ENCODE results near the gene C11orf68.

The C11orf68 gene

DNA sequence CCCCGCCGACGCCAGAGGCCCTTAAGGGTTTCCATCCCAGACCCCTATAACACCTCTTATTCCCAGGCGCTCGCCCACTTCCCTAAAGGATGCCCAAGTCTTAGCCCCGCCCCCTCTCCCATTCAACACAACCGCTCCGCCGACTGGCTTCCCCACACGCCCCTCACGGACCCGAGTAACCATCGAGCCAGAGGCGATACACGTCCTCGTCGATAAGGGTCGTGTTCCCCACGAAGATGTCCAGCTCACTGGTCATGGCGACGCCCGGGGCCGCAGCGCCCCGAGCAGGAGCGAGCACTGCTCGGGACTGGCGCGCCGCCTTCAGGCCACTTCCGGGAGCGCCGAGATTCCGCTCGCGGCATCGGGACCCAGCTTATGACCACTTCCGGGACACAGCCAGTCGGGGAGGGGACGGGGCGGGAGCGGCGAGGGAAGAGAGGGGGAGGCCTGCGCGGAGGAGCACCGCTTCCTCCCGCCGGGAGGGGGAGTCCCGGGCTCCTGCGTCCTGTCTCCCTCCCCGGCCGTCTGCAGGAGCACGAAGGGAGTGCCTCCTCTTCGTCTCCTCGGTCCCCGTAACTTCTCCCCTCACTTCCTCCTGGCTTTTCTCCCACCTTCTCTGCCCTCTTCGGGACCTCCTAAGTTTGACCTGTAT is 30.6 kb downstream of the C11orf68 start, which contains the start of gene FIBP:
FIBP (minus strand) TSS at position 309 of the 652 bp plus-strand sequence; CDS start at position 256, 53 bp downstream.
- peak; percentile 96 for DNase-seq

DNA sequence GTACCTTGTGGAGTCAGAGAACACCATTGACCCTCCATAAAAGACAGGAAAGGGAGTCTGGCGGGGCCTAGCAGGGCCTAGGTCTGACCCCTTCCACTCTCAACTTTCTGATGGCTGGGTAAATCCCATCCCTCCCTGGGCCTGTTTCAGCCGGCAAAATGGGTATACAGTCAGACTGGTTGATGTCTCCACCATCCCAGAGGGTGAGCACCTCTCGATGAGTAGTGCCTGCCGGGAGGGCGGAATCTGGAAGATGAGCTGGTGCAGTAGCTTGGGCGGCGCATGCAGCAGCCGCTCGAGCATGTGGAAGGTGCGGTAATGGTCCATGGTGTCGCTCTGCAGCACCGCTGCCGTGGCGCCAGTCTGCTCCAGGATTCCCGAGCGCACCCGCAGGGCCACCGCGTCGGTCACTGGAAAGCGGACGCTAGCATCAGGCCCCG is 31.1 kb downstream of the C11orf68 start:
- no peak for DNase-seq

DNA sequence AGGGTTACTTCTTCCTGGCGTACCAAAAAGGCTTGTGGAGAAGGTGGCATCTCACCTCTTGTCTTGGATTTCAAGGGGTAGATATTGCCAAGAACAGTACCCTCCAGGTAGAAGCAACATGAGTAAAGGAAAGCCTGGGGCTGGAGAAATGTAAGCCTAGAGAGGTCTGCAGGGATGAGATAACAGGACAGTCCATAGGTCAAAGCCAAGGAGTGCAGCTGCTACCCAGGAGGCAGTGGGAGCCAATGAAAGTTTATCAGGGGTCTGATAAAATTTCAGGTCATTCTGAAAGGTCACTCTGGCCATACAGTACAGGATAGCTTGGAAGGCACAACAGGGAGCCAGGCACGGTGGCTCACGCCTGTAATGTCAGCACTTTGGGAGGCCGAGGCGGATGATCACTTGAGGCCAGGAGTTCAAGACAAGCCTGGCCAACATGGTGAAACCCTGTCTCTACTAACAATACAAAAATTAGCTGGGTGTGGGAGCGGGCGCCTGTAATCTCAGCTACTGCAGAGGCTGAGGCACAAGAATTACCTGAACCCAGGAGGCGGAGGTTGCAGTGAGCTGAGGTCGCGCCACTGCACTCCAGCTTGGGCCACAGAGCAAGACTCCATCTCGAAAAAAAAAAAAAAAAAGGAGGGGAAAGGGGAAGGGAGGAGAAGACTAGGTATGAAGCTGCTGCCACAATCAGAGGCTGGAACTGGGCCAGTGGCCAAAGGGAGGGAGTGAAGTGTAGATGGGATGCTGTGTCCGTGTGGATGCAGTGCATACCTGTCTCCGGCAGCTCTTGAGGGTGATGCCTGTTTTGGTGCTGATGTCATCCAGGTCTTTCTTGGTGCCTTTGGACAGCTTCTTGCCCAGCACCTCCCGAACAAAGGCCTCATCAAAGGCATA is 31.8 kb downstream of the C11orf68 start:
- no peak for DNase-seq

DNA sequence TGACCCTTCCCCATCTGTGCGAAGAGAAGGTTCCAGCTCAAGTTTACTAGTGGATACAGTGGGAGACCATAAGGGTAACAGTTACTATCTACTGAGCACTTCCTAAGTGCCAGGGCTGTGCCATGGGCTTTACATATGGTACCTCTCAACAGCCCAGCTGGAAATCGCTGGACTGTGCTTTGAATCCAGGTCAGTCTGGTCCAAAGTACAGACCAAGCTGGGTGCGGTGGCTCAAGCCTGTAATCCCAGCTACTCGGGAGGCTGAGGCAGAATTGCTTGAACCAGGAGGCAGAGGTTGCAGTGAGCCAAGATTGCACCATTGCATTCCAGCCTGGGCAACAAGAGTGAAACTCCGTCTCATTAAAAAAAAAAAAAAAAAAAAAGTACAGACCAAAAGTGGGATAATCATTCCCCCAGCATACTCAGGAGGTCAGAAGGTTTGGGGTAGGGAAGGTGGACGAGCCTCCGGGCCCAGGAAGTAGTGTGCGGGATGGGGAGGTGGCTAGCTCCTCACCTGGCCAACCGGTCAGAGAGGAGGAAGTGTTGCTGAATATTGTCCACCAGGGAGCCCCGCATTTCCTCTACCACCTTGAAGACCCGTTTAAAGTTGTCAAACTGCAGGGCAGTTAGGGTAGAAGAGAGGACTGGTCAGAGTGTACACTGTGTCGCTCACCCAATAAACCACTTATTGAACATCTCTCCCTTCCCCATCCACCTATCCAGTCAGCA is 32.9 kb downstream of the C11orf68 start:
- DNase-seq: no peak

DNA sequence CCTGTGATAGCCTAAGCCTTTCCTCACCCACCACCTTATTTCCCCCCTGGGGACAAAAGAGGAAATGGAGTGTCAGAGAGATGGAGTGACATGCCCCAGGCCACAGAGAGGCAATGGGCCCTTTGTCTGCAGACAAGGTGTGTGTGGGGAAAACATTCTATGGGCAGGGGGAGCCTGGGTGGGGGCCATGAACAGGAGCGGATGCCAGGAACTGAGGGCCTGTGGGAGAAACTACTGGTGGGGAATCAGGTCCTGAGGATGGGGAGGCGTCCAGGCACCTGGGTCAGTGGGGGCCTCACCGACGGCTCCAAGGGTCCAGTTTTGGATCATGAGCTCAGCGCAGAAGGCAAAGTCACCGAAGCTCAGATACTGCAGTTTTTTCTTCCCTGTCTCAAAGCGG is 33.6 kb downstream of the C11orf68 start:
- no peak for DNase-seq

DNA sequence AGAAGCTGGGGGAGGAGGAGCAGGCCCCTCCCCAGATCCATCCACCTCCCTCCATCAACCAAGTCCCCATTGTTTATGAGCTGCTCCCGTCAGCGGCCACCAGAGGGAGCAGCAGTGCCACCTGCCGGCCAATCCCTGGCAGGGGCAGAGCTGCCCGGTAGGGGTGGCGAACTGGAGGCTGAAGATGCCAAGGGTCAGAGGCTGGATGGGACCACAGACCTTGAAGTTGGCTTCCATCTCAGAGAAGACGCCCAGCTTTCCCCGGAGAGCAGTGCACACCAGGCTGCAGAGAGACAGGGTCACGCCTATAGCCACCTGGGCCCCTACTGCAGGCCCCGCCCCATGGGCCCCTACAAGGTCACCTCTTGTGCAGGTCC is 34.2 kb downstream of the C11orf68 start:
- DNase-seq: peak; percentile 87

DNA sequence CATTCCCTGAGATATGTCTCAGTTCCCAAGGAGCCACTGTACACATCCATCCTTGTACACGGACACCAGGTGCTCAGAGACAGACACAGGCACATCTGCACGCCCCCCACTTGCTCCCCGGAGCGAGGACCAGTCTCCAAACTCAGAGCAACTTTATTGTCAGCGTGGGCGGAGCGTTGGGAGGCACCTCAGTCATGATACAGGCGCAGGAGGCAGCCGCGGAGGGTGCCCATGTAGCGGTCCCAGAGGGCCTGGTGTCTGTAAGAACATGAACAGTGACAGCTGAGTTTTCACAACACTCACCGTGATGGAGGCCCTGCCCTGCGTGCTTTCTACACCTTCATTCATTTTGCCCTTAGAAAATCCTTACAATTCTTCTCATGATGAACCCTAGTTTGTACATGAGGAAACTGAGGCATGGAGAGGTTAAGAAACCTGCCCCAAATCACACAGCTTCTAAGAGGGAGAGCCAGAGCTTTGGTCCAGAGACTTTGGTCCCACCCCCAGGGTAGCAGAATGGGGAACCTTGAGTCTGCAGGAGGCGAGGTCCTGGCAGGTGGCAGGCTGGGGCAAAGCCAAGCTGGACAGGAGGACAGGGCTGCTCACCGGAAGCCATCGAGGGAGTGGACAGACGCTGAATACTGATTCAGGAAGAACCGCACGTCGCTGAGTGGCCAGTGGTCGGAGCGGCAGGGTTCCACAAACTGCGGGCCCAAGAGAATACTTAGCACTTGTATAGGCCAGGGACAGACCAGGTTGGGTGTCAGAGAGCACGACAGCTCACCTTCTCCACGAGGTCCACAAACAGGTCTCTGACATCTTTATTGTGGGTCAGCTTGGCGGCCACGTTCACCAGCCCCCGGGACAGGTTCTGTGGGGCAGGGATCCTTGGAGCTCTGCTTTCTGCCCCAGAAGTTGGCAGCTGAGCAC is 34.8 kb downstream of the C11orf68 start:
- no peak for DNase-seq

DNA sequence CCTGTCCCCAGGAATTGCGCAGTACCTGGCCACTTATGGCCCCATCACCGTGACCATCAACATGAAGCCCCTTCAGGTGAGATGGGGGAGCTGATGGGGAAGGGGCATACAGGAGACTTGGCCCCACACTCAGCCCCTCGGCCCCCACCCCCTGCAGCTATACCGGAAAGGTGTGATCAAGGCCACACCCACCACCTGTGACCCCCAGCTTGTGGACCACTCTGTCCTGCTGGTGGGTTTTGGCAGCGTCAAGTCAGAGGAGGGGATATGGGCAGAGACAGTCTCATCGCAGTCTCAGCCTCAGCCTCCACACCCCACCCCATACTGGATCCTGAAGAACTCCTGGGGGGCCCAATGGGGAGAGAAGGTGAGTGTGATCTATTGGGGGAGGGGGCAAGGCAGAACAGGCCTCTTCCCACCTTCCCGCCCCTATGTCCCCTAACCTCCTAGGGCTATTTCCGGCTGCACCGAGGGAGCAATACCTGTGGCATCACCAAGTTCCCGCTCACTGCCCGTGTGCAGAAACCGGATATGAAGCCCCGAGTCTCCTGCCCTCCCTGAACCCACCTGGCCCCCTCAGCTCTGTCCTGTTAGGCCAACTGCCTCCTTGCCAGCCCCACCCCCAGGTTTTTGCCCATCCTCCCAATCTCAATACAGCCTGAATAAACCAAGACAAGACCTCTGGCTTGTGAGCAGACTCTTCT is 35.7 kb downstream of the C11orf68 start:
- DNase-seq: no peak

DNA sequence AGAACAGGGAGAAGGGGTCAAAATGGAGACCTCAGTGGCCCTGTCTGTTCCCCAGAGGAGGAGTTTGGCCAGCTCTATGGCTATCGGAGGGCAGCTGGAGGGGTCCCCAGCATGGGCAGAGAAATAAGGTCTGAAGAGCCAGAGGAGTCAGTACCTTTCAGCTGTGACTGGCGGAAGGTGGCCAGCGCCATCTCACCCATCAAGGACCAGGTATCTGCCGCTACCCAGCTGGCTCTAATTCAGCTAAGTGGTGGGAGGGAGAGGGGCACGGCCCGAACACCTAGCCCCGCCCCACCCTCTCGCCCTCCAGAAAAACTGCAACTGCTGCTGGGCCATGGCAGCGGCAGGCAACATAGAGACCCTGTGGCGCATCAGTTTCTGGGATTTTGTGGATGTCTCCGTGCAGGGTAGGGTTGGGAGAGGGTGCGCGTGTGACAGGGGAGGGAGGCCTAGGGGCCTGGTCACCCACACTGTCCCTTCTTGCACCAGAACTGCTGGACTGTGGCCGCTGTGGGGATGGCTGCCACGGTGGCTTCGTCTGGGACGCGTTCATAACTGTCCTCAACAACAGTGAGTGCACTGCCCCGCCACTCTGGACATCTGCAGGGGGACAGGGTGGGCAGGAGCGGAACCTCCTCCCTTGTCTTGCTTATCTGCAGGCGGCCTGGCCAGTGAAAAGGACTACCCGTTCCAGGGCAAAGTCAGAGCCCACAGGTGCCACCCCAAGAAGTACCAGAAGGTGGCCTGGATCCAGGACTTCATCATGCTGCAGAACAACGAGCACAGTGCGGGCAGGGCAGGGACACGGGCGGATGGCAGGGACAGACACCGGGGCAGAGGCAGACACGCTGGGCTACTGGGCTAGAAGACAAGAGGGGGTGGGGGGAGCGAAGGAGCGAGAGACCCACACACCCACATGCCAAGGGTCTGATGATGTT is 36.5 kb downstream of the C11orf68 start:
- DNase-seq: no peak

DNA sequence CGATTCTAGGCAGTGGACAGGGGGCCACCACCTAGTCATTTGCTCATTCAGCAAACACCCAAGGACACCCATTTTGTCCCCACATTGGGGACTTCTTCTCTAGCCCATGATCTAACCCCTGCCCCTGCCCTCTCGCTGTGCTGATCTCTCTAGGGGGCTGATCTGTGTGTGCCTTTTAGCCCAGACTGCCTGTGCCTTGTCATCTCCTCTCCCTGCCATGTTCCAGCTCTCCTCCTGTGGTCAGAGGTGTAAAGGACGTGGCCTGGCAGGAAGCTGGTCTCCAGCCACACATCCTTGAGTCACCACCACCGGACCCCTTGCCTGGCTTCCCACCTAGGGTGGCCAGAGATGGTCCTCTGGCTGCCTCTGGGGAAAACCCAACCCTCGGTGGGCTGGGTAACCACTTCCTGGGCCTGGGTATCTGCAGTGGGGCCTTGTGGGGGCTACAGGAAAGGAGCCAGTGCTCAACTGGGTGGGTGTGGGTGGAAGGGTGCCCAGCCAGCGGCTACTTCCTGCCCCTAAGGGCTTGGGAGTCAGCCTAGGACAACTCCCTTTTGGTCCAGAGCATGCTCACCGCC is 37.9 kb downstream of the C11orf68 start:
- DNase-seq: no peak

DNA sequence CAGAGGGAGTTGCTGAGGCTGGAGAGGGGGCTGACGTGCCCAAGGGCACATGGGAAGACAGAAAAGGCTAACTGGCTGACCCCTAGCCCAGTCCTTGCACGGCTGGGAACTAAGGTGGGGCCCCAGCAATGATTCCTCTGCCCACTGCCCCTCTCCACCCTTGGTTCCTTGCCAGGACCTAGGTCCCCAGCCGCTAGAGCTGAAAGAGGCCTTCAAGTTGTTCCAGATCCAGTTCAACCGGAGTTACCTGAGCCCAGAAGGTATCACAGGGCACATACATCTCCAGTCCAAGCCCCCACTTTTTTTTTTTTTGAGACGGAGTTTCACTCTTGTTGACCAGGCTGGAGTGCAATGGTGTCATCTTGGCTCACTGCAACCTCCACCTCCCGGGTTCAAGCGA is 38.8 kb downstream of the C11orf68 start:
- DNase-seq: no peak

DNA sequence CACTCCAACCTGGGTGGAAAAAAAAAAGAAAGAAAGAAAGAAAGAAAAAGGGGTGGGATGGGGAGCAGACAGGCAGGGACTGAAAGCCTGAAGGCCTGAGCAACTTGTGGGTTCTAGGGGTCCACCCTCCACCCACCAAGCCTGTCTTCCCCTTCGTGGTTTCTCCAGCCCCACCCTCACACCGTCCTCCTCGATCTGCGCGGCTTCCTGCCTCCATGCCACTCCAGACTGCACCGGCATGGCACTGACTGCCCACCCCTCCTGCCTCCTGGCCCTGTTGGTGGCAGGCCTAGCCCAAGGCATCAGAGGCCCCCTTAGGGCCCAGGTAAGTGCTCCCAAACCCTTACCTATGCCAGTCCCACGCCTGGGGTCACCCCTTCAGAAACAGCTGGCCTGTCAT is 39.2 kb downstream of the C11orf68 start, which contains the start of gene CTSW:
CTSW (plus strand) TSS at position 221 of the 400 bp plus-strand sequence; CDS start at position 239, 18 bp downstream.
- DNase-seq: peak; percentile 64

DNA sequence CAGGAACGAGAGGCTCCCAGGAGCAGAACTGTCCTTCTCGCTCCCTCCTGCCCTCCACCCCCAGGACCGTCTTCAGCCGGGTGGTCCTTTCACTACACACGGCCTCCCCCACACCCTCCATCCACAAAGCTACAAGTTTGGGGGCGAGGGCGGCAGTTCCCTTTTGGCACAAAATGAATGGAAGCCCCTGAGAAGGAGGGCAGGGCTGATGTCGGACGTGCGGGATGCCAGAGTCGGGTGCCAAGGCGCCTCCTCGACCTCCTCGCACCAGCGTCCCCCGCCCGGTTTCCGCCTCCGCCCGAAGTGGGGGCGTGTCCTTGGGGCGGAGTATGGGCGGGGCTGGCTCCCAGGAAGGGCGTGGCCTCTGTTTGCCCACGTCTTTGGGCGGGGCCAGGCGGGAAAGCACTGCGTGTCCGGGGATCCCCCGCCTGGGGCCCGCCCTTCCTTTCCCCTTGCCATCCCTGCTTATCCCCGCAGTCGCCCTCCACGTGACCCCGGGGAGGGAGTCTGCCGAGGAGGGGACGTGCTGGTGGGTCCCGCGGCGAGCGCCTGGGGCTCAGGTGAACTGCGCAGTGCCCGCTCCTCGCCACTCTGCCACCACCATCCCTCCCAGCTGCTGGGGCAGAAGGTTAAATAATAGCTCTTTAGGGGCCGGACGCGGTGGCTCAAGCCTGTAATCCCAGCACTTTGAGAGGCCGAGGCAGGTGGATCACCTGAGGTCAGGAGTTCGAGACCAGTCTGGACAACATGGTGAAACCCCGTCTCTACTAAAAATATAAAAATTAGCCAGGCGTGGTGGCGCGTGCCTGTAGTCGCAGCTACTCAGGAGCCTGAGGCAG is 45.3 kb downstream of the C11orf68 start:
- DNase-seq: peak; percentile 97

DNA sequence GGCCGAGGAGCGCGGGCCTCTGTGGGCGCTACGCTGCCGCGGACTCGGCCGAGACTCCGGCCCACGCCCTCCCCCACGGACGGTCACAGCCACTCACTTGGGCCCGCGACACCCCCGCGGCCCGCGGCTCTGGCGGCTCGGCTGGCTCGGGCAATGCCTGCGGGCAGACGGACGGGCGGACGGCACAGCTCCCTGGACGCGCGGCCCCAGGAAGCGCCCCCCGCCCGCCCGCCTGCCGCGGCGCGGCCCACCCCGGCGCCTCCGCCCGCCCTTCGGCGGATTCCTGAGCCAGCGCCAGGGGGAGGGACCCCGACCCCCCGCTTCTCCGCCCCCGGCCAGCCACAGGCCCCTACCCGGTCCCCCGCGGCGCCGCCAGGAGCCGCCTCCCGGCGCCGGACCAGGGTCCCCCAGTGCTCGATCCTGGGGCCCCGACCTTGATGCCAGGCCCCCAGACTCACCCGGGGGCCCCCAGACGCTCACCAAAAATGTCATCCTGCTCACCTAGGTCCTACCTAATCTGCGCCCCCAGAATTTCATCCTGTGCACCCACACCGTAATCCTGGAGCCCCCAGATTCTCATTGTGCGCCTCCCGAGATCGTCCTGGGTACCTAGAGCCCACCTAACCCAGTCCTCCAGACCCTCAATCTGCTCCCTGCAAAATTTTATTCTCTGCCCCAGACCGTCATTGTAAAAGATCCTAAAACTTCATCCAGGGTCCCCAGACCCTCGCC is 46.1 kb downstream of the C11orf68 start, which contains the start of gene EFEMP2:
EFEMP2 (minus strand) TSS at position 215 of the 732 bp plus-strand sequence. CDS start 446 bp downstream, outside the sequence.
- DNase-seq: no peak

DNA sequence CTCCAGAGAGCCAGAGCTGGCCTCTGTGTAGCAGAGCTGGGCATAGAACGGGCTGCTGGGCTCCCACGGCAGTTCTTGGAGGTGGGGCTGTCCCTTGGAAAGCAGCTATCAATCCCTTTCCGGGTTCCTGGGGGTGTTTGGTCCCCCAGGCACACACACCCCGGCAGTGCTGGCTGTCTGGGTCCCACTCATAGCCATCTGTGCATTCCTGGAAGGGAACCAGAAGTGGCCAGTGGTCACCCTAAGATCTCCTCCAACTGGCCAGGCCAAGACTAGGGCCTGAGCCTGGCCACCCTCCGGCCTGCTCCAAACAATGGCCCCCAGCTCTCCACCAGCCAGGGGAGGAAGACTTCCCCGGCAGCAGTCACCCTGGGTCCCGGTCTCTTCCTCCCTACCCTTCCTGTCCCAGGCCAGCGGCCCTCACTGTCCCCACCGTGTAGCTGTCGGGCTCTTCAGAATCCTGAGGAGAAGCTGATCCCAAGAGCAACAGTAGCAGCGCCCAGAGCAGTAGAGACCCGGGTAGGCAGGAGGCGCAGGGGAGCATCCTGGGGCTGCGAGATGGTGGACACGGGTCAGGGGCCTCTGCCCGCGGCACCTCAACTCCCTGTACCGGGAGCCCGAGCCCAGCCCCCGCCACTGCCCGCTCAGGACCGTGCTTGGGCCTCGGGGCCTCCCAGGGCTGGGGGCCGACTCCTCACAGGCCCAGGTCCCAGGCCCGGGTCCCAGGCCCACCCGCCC is 46.9 kb downstream of the C11orf68 start:
- no peak for DNase-seq

DNA sequence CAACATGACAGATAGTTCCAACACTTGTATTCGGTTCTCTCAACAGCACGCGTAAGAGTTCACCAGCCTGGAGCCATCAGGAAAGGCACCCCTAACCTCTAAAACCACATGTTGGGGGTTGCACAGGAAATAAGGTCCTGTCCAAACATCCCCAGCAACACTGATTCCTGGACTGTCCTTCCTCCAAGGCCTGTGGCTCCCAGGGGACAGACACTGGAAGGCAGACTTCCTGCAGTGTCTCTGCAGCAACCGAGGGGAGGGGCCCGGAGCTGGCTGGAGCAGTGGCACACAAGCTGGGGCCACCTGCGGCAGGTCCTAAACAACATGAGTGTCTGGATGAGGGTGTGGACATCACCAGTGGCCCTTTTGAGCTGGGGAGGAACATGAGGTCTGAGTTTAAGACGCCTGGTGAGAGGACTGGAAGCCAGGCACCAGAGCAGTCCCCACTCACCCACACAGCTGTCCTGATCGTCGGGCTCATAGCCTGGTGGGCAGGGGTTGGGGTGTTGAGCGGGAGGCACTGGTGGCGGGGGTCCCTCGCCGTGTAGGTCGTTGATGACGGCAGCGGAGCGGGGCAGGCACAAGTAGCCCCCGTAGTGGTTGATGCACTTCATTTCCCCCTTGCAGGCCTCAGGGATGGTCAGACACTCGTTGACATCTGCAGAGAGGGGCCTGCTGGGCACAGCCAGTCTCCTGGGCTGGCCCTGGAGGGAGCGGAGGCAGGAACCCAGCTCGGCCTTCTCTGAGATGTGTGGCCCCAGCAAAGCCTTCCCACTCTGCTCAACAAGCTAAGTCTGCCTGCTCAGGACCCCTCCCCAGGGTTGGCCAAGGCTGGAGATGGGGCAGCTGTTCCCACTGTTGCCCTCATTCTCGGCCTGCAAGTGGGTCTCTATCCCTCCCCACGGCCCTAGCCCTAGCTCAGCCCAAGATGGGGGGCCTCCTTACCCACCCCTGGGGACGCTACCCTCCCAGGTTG is 47.9 kb downstream of the C11orf68 start:
- DNase-seq: no peak

Data from CD4-positive, alpha-beta T cell treated with Interleukin-12 subunit alpha and Interleukin-12 subunit beta, for 1 hour (primary cell).